K562 (cell line): ENCODE measurements around the gene SORCS2. TPM values are rescaled to one million over a fixed set of nuclear protein-coding genes. Genes with fewer than 3 reads are reported as not detected.
A peak's percentile ranks its signal among the peaks of the same experiment; 100 is the strongest.

Experiments
- CHD7 ChIP-seq: fragments of 200-600 bp; sonication (generic); IDR thresholded peaks from one replicate; pipeline ENCODE4 v1.6.1; 2012; ENCODE audit warnings: mild to moderate bottlenecking, low read depth, low read length, inconsistent platforms
- CSDE1 ChIP-seq, 2 experiments: fragments of 450-650 bp; IDR thresholded peaks; 2 replicates each; pipeline ENCODE4 v1.6.1; 2016; ENCODE audit warnings: mild to moderate bottlenecking in 1 of 2
- MCM2 ChIP-seq: fragments of 450-650 bp; IDR thresholded peaks from 2 replicates; pipeline ENCODE4 v1.6.1; 2017; ENCODE audit warnings: low read depth, mild to moderate bottlenecking
- MTA2 ChIP-seq: fragments of 450-650 bp; IDR thresholded peaks from 2 replicates; pipeline ENCODE4 v1.6.1; 2016; ENCODE audit warnings: low read depth
- POLR2H ChIP-seq: IDR thresholded peaks from 2 replicates; pipeline ENCODE4 v1.6.1; 2016; ENCODE audit warnings: missing genetic modification characterization, low read depth, mild to moderate bottlenecking, control low read depth, missing compliant biosample characterization, moderate library complexity
- TAF7 ChIP-seq: fragments of 450-650 bp; IDR thresholded peaks from 2 replicates; pipeline ENCODE4 v1.6.1; 2016; ENCODE audit warnings: missing genetic modification characterization, missing compliant biosample characterization
- TCF3 ChIP-seq: sonication (generic); formaldehyde crosslinking; IDR thresholded peaks from 2 replicates; pipeline ENCODE4 v1.4.0; 2020; ENCODE audit warnings: mild to moderate bottlenecking, missing genetic modification reagents
- ZNF263 ChIP-seq: sonication (generic); formaldehyde crosslinking; IDR thresholded peaks from 2 replicates; pipeline ENCODE4 v1.8.0; 2022; ENCODE audit warnings: mild to moderate bottlenecking, missing genetic modification reagents, borderline replicate concordance
- ZNF41 ChIP-seq: fragments of 250-450 bp; sonication (Bioruptor Pico); conservative IDR thresholded peaks from 2 replicates; pipeline ENCODE4 v1.4.0; 2020; ENCODE audit warnings: mild to moderate bottlenecking
- ZNF766 ChIP-seq: fragments of 200-800 bp; sonication (Bioruptor generic); conservative IDR thresholded peaks from 2 replicates; pipeline ENCODE4 v1.6.1; 2016; ENCODE audit warnings: missing genetic modification characterization, missing compliant biosample characterization
- polyA plus RNA-seq, 8 experiments: library from polyadenylated mRNA; depleted of rRNA in 4 of 8; stranded (reverse) in 5 of 8; unstranded in 3 of 8; fragments of >200 nt; fragmentation: Nextera tagmentation in 2 of 8; fragmentation: Illumina TruSeq in 1 of 8; extraction: Ambion mirVana in 2 of 8; extraction: Trizol in 1 of 8; gene quantifications; 2 replicates each; pipeline versions ENCODE4 v1.2.1 to v1.2.3, GENCODE V29; 2011 to 2014; ENCODE audit warnings: inconsistent platforms in 1 of 8, missing spikeins in 1 of 8
- total RNA-seq, 7 experiments: library from RNA; depleted of rRNA in 6 of 7; stranded (reverse); fragments of >200 nt in 6 of 7; fragmentation: Illumina TruSeq in 2 of 7; extraction: Trizol in 2 of 7; gene quantifications; 2 replicates each; pipeline versions ENCODE4 v1.2.1 to v1.2.3, GENCODE V29; 2011 to 2021; ENCODE audit warnings: low replicate concordance in 1 of 7
- TF ChIP-seq, protein P1 (sequence below), 2 experiments: IDR thresholded peaks in 1 of 2; conservative IDR thresholded peaks in 1 of 2; 2 replicates each; pipeline ENCODE4 v1.6.1; 2016; ENCODE audit warnings: low read depth in 2 of 2, mild to moderate bottlenecking in 1 of 2, missing compliant biosample characterization in 1 of 2, missing genetic modification characterization in 1 of 2, moderate library complexity in 1 of 2
- TF ChIP-seq, protein P2 (sequence below): sonication (generic); formaldehyde crosslinking; IDR thresholded peaks from 2 replicates; pipeline ENCODE4 v1.8.0; 2022; ENCODE audit warnings: mild to moderate bottlenecking, missing genetic modification reagents, borderline replicate concordance

The SORCS2 gene
- total and polyA plus RNA-seq, 9 of the 15 experiments (the other 6 are each of a cell fraction or from before 2014, with no cell fraction given), result not detected

DNA sequence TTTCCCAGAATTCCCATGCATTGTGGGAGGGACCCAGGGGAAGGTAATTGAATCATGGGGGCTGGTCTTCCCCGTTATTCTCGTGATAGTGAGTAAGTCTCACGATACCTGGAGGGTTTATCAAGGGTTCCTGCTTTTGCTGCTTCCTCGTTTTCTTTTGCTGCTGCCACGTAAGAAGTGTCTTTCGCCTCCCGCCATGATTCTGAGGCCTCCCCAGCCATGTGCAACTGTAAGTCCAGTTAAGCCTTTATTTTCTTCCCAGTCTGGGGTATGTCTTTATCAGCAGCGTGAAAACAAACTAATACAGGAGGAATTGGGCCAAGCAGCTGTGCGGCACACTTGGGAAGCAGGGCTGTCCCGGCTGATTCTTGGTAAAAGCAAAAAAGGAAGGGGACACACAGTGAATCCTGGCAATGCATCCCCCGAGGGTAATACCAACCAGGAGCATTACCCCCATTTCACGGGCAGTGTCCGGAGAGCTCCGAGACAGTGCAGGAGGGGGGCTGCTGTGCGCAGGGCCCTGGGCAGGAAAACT, 561.7 kb downstream of the SORCS2 start (continued):
- TF ChIP-seq CHD7, result no peak
- peak; percentile 74 for TF ChIP-seq POLR2H (tag)
- TF ChIP-seq ZNF41 (CRISPR knock-in tag), result no peak
- TF ChIP-seq MCM2, result no peak
- TF ChIP-seq, protein P1, sequence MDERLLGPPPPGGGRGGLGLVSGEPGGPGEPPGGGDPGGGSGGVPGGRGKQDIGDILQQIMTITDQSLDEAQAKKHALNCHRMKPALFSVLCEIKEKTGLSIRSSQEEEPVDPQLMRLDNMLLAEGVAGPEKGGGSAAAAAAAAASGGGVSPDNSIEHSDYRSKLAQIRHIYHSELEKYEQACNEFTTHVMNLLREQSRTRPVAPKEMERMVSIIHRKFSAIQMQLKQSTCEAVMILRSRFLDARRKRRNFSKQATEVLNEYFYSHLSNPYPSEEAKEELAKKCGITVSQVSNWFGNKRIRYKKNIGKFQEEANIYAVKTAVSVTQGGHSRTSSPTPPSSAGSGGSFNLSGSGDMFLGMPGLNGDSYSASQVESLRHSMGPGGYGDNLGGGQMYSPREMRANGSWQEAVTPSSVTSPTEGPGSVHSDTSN (CRISPR knock-in tag; IDR thresholded peaks at IDR 0.05; ENCODE audit: low read depth), result no peak
- TF ChIP-seq, protein P1 (tag; conservative IDR thresholded peaks at IDR 0.05; ENCODE audit: low read depth), result no peak
- TF ChIP-seq, protein P2, sequence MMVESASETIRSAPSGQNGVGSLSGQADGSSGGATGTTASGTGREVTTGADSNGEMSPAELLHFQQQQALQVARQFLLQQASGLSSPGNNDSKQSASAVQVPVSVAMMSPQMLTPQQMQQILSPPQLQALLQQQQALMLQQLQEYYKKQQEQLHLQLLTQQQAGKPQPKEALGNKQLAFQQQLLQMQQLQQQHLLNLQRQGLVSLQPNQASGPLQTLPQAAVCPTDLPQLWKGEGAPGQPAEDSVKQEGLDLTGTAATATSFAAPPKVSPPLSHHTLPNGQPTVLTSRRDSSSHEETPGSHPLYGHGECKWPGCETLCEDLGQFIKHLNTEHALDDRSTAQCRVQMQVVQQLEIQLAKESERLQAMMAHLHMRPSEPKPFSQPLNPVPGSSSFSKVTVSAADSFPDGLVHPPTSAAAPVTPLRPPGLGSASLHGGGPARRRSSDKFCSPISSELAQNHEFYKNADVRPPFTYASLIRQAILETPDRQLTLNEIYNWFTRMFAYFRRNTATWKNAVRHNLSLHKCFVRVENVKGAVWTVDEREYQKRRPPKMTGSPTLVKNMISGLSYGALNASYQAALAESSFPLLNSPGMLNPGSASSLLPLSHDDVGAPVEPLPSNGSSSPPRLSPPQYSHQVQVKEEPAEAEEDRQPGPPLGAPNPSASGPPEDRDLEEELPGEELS, result no peak
- no peak for TF ChIP-seq TCF3 (CRISPR knock-in tag)
- TF ChIP-seq TAF7 (tag), result peak; percentile 34; the same call in 1 of the 2 replicates
- no peak for TF ChIP-seq MTA2
- TF ChIP-seq ZNF766, result peak; percentile 92
- no peak for TF ChIP-seq CSDE1 (IDR thresholded peaks at IDR 0.05)
- TF ChIP-seq ZNF263 (CRISPR knock-in tag), result no peak
